Cardiac muscle cell (in vitro differentiated cells and primary cell): Measurements from ENCODE around the gene OPN1MW3. TPM values are rescaled to one million over a fixed set of nuclear protein-coding genes. Genes with fewer than 3 reads are reported as not detected.
"Not testable (repeated sequence)": the region's sequence is repeated elsewhere in the genome, so short reads cannot be mapped to it uniquely, and the experiment has no call there.

Experiments used
- DNase-seq, 2 donors: peaks; one replicate each; pipeline versions ENCODE4 v3.0.0 to v3.0.0-alpha.2; 2010 to 2017; ENCODE audit warnings: low read depth in 1 of 2, low spot score in 1 of 2
- H3K27ac ChIP-seq: fragments of 200-600 bp; sonication (generic); 2 replicates; pipeline ENCODE4 v1.5.1; 2016
- H3K27me3 ChIP-seq: fragments of 200-600 bp; sonication (generic); 2 replicates; pipeline ENCODE4 v1.6.0; 2016; ENCODE audit warnings: control low read depth
- H3K36me3 ChIP-seq: fragments of 200-600 bp; sonication (generic); 2 replicates; pipeline ENCODE4 v1.5.1; 2016; ENCODE audit warnings: control low read depth
- H3K4me1 ChIP-seq: fragments of 200-600 bp; sonication (generic); 2 replicates; pipeline ENCODE4 v1.8.1; 2017; ENCODE audit warnings: low read depth, mild to moderate bottlenecking, mixed run types
- H3K4me3 ChIP-seq: fragments of 200-600 bp; sonication (generic); 2 replicates; pipeline ENCODE4 v1.5.1; 2016; ENCODE audit warnings: mild to moderate bottlenecking
- H3K9me3 ChIP-seq: fragments of 200-600 bp; sonication (generic); 2 replicates; pipeline ENCODE4 v1.5.1; 2017; ENCODE audit warnings: low read depth, mild to moderate bottlenecking, control low read depth
- CTCF ChIP-seq: IDR thresholded peaks from 2 replicates; pipeline ENCODE4 v1.5.1; 2012; ENCODE audit warnings: low read depth, mild to moderate bottlenecking, low read length
- polyA plus RNA-seq: library from polyadenylated mRNA; unstranded; fragments of >200 nt; fragmentation: Nextera tagmentation; extraction: Ambion mirVana; gene quantifications from 2 replicates; pipeline ENCODE4 v1.2.1, GENCODE V29; 2016
- total RNA-seq: library from RNA; depleted of rRNA; stranded (reverse); fragments of >200 nt; gene quantifications from 2 replicates; pipeline ENCODE4 v1.2.3, GENCODE V29; 2016

The OPN1MW3 gene
- total and polyA plus RNA-seq, 2 experiments from 2014 or later, result not detected

- H3K27ac ChIP-seq, H3K4me3 ChIP-seq, H3K36me3 ChIP-seq, H3K27me3 ChIP-seq, DNase-seq, H3K9me3 ChIP-seq, H3K4me1 ChIP-seq: not testable (repeated sequence)
Measured at GRCh38 chrX:154263072-154263471, 5.7 kb downstream of the OPN1MW3 start.

GRCh38 chrX:154269245-154269644 lies 11.9 kb downstream of the OPN1MW3 start:
- not testable (repeated sequence) for H3K27ac ChIP-seq, H3K4me3 ChIP-seq, H3K9me3 ChIP-seq, DNase-seq, H3K36me3 ChIP-seq, H3K4me1 ChIP-seq, H3K27me3 ChIP-seq

GRCh38 chrX:154284489-154285338 lies 27.3 kb downstream of the OPN1MW3 start:
- not testable (repeated sequence) for H3K4me1 ChIP-seq, H3K27me3 ChIP-seq, H3K9me3 ChIP-seq, H3K27ac ChIP-seq, H3K36me3 ChIP-seq, H3K4me3 ChIP-seq, DNase-seq

- H3K4me1 ChIP-seq, DNase-seq, H3K9me3 ChIP-seq, H3K4me3 ChIP-seq, H3K27ac ChIP-seq, H3K27me3 ChIP-seq, H3K36me3 ChIP-seq: not testable (repeated sequence)
Measured at GRCh38 chrX:154286406-154286805, 29.0 kb downstream of the OPN1MW3 start.

GRCh38 chrX:154294791-154295574 lies 37.6 kb downstream of the OPN1MW3 start, which contains the start of gene TEX28:
Gene TEX28 (minus strand): TSS chrX:154295124. CDS start chrX:154292117, 3,007 bp downstream.
- no peaks in the 10 kb centered on the region for H3K9me3 ChIP-seq
- H3K36me3 ChIP-seq, result no peaks in the 10 kb centered on the region
- H3K4me1 ChIP-seq, result no peaks in the 10 kb centered on the region
- no peak within 1 kb of the TSS for H3K27ac ChIP-seq
- TF ChIP-seq CTCF, result no peak
- no peak within 1 kb of the TSS for H3K4me3 ChIP-seq
- no peaks in the 10 kb centered on the region for H3K27me3 ChIP-seq
- DNase-seq, result no peak

GRCh38 chrX:154295664-154296310 lies 38.4 kb downstream of the OPN1MW3 start, which contains the start of gene TKTL1:
Gene TKTL1 (plus strand): TSS chrX:154295795. CDS start chrX:154295860, 65 bp downstream.
- TF ChIP-seq CTCF, result no peak
- no peak for DNase-seq
- H3K4me1 ChIP-seq, result no peaks in the 10 kb centered on the region
- no peak within 1 kb of the TSS for H3K4me3 ChIP-seq
- no peaks in the 10 kb centered on the region for H3K27me3 ChIP-seq
- H3K9me3 ChIP-seq, result no peaks in the 10 kb centered on the region
- H3K36me3 ChIP-seq, result no peaks in the 10 kb centered on the region
- H3K27ac ChIP-seq, result no peak within 1 kb of the TSS

- no peak for DNase-seq
- Histone ChIP-seq H3K36me3 (no peaks in the 10 kb centered on the region), H3K27me3 (no peaks in the 10 kb centered on the region), H3K4me3 (no peak overlapping the region), H3K9me3 (no peaks in the 10 kb centered on the region), H3K27ac (no peak overlapping the region), H3K4me1 (no peaks in the 10 kb centered on the region)
- TF ChIP-seq CTCF, result no peak
Measured at GRCh38 chrX:154296731-154297130, 39.3 kb downstream of the OPN1MW3 start.
